ENCODE data around the gene MAN2A2.
"Not testable (repeated sequence)": the region's sequence is repeated elsewhere in the genome, so short reads cannot be mapped to it uniquely, and the experiment has no call there.

The MAN2A2 gene

DNA sequence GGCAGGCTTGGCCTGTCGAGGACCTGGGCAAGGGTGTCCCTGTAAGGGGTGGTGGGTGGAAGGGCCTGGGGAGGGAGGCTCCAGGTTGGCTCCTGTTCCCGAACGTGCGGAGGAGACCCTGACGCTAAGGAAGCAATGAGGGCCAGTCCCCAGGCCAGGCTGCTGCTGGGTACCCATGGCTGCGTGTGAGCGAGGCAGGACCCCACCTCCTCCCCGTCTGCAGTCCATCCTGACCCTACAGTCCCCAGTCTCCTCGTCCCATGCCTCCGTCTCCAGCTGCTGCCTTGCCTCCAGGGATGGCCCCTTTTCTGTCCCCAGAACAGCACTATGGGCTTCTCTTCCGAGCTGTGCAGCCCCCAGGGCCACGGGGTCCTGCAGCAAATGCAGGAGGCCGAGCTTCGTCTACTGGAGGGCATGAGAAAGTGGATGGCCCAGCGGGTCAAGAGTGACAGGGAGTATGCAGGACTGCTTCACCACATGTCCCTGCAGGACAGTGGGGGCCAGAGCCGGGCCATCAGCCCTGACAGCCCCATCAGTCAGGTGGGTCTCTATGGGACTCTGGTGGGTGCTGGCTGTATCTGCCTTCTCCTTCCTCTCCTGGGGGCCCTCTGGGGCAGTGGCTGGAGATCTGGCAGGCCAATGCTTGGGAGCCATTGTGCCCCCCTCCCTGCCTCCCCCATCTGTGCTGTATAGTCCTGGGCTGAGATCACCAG is 18.2 kb upstream of the MAN2A2 start:
- DNase-seq: no peak

DNA sequence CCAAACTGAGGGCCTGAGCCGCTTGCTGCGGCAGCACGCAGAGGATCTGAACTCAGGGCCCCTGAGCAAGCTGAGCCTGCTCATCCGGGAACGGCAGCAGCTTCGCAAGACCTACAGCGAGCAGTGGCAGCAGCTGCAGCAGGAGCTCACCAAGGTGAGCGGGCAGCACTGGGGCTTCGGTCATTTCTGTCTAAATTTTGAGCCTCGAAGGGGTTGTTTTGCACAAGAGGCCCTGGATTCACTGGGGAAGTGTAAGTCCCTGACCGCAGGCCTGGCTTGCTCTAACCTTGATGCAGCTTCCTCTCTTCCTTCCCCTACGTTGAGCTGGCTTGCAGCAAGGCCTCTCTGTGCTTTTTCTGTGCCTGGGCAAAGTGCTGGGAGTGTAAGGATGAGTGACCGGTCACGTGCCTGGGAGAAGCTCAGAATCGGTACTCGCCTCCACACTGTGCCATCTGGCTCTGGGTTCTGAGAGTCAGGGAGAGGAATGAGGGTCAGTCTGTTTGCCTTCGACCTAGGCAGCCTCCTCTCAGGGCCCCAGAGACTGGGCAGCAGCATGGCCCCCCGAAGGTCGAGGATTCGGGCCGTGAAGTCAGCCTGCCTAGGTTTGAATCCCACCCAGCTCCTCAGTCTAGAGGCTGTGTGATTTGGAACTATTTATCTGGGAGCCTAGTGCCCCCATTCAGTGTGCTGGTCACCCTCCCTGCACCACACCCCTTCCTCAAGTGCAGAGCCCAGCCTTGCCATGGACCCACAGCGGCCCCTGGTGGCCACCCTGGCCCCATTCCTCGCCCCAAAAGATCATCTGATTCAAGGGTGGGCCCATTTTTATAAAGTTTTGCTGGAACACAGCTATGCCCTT is 17.4 kb upstream of the MAN2A2 start:
- peak; percentile 70 for DNase-seq

DNA sequence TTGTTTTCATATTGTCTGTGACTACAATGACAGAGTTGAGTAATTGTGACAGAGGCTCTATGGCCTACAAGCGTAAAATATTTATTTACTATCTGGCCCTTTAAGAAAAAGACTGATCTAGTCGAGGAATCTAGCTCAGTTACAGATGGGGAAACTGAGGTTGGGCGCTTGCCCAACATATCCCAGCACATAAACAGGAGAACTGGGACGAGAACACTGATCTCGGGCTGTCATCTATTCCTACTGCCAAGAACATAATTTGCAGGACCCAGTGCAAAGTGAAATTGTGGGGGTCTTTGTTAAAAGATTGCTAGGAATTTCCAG is 16.8 kb upstream of the MAN2A2 start:
- no peak for DNase-seq

GRCh38 chr15:90887037-90887481 is 16.0 kb upstream of the MAN2A2 start:
- no peak for DNase-seq

DNA sequence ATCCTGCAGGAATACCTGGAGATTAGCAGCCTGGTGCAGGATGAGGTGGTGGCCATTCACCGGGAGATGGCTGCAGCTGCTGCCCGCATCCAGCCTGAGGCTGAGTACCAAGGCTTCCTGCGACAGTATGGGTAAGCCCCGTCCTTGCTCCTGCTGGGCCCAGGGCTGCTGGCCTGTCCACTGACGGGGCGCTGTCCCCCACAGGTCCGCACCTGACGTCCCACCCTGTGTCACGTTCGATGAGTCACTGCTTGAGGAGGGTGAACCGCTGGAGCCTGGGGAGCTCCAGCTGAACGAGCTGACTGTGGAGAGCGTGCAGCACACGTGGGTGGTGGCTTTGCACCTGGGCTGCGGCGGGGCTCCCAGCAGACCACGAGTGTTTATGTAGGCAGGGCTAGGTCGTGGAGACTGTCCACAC is 13.8 kb upstream of the MAN2A2 start:
- no peak for DNase-seq

DNA sequence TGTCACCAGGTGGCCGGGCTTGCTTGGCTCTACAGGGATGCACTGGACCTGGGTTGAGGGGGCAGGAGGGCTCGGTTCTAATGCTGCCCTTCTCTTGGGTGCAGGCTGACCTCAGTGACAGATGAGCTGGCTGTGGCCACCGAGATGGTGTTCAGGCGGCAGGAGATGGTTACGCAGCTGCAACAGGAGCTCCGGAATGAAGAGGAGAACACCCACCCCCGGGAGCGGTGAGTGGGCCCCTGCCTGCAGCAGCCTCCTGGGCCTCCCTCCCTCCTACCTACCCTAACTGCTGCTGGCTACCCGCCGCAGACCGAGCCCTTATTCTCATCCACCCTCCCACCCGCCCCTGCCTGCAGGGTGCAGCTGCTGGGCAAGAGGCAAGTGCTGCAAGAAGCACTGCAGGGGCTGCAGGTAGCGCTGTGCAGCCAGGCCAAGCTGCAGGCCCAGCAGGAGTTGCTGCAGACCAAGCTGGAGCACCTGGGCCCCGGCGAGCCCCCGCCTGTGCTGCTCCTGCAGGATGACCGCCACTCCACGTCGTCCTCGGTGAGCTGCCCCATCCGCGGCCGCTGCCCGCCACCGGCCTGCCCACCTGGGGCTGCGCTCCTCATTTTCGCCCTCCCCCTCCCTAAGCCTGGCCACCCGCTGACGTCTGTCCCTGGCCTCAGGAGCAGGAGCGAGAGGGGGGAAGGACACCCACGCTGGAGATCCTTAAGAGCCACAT is 13.2 kb upstream of the MAN2A2 start:
- DNase-seq: no peak

- DNase-seq: no peak
Measured at GRCh38 chr15:90890839-90891238, 12.3 kb upstream of the MAN2A2 start.

- no peak for DNase-seq
Measured at GRCh38 chr15:90891346-90891949, 11.7 kb upstream of the MAN2A2 start.

- DNase-seq: no peak
Measured at GRCh38 chr15:90892023-90892422, 11.1 kb upstream of the MAN2A2 start.

DNA sequence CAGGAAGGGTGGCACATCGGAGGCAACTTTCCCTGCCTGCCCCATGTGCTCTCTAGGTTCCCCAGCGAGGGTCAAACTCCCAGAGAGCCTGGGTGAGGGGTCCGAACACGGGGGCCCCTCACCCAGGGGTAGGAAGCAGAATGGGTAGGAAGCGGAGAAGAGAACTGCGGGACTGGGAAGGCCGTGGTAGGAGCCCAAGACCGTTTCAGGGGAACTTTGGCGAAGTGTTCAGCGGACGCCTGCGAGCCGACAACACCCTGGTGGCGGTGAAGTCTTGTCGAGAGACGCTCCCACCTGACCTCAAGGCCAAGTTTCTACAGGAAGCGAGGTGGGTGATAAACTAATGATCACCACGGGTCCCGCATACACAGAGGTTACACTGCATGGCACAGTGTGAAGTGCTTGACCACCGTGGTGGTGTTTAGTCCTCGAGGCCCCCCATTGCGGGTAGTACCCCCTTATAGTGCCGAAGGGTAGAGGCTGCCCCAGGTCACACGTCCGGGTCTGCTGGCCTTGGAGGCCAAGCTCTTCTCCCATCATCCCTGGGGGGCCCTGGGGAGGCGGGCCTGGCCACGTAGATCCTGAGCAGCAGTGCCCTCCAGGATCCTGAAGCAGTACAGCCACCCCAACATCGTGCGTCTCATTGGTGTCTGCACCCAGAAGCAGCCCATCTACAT is 10.5 kb upstream of the MAN2A2 start:
- DNase-seq: no peak

DNA sequence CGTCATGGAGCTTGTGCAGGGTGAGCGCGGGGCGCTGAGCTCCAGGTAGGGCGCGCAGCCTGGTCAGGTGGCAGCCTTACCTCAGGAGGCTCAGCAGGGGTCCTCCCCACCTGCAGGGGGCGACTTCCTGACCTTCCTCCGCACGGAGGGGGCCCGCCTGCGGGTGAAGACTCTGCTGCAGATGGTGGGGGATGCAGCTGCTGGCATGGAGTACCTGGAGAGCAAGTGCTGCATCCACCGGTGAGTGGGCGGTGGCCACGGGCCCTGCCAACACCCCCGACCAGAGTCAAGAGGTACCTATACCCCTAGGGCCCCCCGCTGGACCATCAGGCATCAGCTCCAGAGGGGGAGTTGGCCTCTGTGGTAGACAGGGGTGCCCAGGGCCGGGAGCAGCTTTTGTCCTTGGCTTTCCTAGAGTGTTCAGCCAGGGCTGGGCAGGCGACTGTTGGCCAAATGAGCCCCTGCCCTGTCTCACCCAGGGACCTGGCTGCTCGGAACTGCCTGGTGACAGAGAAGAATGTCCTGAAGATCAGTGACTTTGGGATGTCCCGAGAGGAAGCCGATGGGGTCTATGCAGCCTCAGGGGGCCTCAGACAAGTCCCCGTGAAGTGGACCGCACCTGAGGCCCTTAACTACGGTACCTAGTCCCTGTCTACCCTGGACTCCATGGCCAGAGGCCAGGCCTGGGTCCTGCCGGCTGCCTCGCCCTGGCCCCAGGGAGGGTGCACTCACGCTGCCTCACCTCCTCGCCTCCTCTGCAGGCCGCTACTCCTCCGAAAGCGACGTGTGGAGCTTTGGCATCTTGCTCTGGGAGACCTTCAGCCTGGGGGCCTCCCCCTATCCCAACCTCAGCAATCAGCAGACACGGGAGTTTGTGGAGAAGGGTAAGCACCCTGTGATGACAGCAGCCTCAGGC is 9.7 kb upstream of the MAN2A2 start:
- DNase-seq: no peak

GRCh38 chr15:90895571-90896117 is 7.5 kb upstream of the MAN2A2 start:
- DNase-seq: no peak

DNA sequence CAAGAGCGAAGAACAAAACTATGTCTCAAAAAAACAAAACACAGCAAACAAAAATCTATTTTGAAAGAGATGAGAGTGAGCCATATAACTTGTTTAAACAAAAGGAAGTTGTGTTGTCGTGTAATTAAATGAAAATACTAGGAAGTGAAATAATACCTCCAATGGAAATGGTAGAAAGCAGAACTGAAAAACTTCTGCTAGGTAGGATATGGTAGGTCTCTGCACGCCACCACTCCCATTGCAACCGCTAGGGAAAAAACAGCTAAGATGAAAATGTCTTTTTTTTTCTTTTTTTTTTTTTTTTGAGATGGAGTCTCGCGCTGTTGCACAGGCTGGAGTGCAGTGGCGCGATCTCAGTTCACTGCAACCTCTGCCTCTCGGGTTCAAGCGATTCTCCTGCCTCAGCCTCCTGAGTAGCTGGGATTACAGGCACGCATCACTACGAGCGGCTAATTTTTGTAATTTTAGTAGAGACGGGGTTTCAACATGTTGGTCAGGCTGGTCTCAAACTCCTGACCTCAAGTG is 5.9 kb upstream of the MAN2A2 start:
- DNase-seq: not testable (repeated sequence)

- no peak for DNase-seq
Measured at GRCh38 chr15:90901175-90902039, 1.7 kb upstream of the MAN2A2 start.

GRCh38 chr15:90902040-90902839 is 862 bp upstream of the MAN2A2 start:
- DNase-seq: peak; percentile 75

DNA sequence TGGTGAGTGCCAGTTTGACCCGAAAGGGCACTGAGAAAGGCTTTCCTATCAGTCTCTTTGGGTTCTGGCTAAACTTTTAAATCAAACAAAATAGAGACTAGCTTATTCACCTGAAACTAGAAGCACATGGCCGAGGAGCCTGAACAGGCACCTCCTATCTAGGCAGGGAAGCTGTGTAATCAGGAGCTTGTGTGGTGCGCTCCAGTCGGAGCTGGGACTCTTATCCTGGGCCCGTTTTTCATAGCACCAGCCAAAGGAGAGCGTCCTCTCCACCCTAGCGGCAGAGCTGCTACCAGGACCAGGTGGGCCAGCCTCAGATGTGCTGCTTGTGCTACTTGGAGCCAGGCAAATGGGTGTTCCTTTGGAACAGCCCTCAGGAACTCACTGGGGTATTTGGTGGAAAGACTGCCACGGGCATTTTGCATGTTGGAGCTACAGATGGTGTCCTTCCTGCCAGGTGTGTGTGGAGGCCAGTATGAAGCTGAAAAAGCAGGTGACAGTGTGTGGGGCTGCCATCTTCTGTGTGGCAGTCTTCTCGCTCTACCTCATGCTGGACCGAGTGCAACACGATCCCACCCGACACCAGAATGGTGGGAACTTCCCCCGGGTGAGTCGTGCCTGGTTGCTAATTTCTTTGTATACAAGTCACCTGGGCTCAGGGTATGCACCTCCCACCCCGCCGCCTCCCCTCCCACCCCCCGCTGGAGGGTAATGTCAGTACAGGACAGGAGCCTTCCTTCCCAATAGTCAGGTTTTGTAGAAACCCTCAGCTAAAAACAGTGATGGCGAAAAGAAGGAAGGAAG is 833 bp downstream of the MAN2A2 start:
- no peak for DNase-seq

GRCh38 chr15:90904746-90905145 is 1.6 kb downstream of the MAN2A2 start:
- no peak for DNase-seq

All from GF-D8 (cell line).